T-helper 9 cell (primary cell): ENCODE results near the gene PGAP2.
A peak's percentile ranks its signal among the peaks of the same experiment; 100 is the strongest.
"Not testable (repeated sequence)": the region's sequence is repeated elsewhere in the genome, so short reads cannot be mapped to it uniquely, and the experiment has no call there.

ENCODE experiments used
- DNase-seq: peaks from one replicate; pipeline ENCODE4 v3.0.0-alpha.2; 2020
- total RNA-seq, 2 donors: gene quantifications; one replicate each; lab custom pipeline; 2026; lab: John Stamatoyannopoulos, UW

PGAP2 gene
- total RNA-seq: 11.3 to 11.9 reads per million in 2 donors

DNA sequence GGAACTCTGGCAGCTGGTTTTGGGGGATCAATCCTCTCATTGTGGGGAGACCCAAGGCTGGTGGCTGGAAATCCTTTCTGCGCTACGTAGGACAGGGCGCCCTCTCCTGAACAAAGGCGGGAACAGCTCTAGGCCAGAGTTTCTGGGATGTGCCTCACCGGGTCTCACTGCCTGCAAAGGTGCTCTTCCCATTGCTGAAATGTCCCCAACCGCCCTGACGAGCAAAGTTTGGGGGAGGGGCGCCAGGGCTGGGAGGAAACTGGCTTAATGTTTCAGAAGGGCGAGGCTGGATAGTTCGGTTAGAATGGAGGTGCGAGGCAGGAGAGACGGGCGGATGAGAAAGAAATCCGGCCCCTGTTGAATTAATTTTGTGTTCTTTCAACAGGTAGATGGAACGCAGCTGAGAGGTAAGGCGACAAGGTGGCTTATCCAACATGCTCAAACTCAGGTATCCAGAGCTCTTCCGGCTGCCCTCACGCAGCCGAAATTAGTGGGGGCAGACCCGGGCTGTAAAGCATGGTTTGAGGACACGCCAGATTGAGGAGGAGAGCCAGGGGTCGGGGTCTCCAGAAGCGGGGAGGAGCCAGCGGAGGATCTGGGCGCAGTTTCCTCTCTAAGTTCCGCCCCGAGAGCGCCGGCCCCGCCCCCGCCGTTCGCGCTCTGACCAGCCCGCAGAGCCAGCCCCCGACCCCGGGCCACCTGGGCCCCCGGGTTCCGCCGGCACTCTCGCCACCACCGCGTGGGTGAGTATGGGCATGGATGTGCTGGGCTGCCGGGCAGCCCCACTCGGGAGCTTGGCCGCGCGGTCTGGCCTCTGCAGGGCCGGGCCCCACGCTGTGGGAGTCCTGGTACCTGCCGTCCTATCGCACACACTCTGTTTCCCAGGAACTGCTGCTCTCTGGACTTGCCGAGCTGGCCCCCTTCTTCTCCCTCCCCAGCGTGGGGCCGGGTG is at the start of gene PGAP2:
PGAP2 (plus strand) TSS at position 652 of the 952 bp plus-strand sequence. CDS start 2,700 bp downstream, outside the sequence.
- peak; percentile 56 for DNase-seq

DNA sequence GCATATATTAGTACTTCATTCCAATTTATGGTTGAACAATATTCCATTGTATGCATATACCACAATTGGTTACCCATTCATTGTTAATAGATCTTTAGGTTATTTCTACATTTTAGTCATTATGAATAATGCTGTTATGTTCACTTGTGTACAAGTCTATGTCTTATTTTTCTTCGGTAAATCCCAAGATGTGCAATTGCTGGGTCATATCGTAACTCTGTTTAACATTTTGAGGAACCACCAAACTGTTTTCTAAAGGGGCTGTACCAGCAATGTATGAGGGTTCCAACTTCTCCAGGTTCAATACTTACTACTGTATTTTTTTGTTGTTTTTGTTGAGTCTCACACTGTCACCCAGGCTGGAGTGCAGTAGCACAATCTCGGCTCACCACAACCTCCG is 44.1 kb upstream of the PGAP2 start:
- DNase-seq: no peak

DNA sequence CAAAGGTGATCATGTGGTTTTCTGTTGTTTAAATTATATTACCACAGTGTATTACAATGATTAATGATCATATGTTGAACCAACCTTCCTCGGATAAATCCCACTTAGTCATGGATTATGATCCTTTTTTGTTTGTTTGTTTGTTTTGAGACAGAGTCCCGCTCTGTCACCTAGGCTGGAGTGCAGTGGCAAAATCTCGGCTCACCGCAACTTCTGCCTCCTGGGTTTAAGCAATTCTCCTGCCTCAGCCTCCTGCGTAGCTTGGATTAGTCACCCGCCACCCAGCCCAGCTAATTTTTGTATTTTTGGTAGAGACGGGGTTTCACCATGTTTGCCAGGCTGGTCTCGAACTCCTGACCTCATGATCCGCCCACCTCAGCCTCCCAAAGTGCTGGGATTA is 41.5 kb upstream of the PGAP2 start:
- DNase-seq: not testable (repeated sequence)

- DNase-seq: no peak
Observed at GRCh38 chr11:3767536-3767935, 40.8 kb upstream of the PGAP2 start.

DNA sequence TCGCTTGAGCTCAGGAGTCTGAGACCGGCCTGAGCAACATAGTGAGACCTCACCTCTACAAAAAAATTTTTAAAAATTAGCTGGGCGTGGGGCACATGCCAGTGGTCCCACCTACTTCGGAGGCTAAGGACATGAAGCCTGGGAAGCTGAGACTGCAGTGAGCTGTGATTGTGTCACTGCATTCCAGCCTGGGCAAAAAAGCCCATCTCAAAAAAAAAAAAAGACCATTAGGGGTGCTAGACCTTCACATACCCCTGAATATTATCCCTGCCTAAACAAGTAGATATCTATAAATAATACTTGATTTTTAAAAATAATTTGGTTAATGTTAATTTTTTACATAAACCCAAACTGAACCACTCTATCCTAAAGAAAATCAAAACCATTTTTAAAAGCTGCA is 35.2 kb upstream of the PGAP2 start:
- no peak for DNase-seq

GRCh38 chr11:3775736-3776406 is 32.5 kb upstream of the PGAP2 start:
- no peak for DNase-seq

DNA sequence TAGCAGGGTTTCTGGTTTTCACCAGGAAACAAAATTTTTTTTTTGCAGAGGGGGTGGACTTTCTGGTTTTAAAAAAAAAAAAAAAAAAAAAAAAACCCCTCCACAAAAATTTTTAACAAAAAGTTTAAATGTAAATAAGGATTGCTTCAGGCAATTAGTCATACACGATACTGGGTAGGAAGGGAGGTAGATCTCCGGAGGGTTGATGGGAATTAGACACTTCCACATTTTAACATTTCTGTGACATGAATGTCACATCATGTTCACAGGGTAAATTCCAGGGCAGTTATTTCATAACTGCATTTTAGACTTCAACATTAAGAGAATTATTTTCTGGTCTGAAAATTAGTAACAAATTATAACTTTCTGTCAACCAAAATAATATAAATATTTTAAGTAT is 26.9 kb upstream of the PGAP2 start:
- DNase-seq: no peak

DNA sequence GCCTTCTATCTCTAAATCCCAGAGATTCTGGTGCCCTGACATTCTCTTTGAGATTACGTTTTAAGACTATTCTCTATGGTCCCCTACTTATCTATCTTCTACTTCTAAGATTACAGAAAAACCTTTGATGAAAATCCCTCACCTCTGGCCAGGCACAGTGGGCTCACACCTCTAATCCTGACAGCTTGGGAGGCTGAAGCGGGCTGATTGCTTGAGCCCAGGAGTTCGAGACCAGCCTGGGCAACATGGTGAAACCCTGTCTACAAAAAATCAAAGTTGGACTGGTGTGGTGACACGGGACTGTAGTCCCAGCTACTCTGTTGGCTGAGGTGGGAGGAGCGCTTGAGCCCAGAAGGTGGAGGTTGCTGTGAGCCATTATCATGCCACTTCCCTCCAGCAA is 25.4 kb upstream of the PGAP2 start:
- no peak for DNase-seq

GRCh38 chr11:3783611-3784010 is 24.7 kb upstream of the PGAP2 start:
- no peak for DNase-seq

DNA sequence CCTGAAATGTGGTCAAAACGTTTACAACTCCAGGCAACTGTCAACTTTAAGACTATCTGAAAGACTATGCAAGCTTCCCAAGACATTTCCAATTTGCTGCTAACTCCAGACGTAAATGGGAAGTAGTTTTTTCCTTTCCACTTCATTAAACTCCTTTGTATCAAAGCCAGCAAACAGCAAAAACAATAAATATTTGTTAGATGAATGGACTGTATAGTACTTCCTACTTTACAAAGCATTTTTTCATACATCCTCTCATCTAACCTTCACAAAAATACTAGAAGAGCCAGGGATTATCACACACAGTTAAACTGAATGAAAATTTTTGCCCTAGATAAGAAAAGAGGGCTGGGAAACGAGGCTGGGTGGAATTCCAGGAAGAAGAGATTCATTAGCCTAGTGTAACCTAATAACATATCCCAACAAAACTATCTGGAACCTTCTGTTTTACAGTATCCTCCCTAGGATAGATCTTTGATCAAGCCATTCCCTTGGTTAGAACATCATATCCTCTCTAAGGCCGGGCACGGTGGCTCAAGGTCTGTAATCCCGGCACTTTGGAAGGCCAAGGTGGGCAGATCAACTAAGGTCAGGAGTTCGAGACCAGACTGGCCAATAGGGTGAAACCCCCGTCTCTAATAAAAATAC is 21.5 kb upstream of the PGAP2 start:
- no peak for DNase-seq

DNA sequence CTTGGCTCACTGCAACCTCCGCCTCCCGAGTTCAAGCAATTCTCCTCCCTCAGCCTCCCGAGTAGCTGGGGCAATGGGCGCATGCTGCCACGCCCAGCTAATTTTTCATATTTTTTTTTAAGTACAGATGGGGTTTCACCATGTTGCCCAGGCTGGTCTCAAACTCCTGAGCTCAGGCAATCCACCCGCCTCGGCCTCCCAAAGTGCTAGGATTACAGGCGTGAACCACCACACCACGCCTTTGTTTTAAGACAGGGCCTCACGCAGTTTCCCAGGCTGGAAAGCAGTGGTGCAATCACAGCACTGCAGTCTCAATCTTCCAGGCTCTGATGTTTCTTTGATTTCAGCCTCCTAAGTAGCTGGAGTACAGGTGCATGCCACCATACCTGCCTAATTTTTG is 14.0 kb upstream of the PGAP2 start:
- not testable (repeated sequence) for DNase-seq

DNA sequence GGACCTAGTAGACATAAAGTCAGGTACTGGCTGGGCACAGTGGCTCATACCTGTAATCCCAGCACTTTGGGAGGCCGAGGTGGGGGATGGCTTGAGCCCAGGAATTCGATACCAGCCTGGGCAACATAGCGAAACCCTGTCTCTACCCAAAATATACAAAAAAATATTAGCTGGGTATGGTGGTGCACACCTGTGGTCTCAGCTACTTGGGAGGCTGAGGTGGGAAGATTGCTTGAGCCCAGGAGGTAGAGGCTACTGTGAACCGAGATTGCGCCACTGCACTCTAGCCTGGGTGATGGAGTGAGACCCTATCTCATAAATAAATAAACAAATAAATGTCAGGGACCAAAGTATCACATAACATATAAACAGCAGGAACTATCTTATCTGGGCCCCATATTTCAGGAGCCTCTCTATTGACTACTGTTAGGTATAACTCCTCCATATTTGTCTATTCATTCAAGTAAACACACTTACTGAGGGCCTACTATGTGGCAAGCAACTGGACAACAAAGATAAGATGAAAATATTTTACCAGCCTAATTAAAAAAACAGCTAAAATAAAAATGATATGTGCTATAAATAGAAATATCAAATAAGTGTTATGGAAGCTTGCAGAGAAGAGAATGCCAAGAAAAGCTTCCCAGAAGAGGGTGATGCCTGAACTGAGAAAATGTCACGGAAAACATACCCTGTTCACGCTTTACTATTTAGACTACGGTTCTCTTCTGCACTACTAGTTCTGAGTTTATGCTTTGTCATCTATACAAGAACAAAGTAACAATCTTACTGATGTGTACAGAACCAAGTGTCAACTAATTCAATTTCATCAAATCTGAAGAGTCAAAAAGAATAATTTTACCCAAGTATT is 13.0 kb upstream of the PGAP2 start:
- DNase-seq: no peak

DNA sequence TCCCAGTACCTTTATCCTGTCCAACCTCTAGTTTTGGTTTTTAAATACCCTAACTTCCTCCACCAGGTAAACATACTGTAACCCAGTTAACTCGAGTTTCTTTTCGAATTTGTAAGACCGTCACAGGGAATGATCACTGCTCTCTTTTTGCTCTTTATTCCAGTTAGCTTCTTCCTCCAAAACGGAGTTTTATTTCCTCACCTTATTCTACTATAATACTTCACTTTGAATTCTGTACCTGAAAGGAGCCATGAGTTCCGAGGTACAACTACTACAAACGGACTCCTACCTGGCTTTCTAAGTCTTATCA is 12.4 kb upstream of the PGAP2 start:
- no peak for DNase-seq

DNA sequence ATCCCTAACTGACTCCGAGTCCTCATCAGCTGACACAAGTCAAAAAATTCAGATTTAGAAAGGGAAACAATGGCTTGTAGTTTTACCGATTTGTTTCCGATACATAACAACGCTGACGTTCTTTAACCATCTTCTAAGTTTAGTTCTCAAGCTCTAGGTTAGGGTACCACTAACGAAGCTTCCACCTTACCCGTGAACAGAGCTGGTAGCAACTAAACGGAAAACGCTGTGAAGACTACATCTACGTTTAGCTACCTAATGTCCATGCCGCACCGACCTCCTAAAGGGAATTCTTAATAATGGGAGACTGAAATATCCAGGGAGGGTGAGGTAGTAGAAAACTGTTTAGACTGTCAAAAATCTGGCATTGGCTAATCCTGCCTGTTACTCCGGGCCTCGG is 12.0 kb upstream of the PGAP2 start:
- no peak for DNase-seq

GRCh38 chr11:3796801-3797328 is 11.5 kb upstream of the PGAP2 start:
- no peak for DNase-seq

GRCh38 chr11:3797329-3798090 is 10.8 kb upstream of the PGAP2 start, which contains the start of gene NUP98:
Gene NUP98 (minus strand): TSS chr11:3797554. CDS start chr11:3782117, 15,437 bp downstream.
- DNase-seq: peak; percentile 99

DNA sequence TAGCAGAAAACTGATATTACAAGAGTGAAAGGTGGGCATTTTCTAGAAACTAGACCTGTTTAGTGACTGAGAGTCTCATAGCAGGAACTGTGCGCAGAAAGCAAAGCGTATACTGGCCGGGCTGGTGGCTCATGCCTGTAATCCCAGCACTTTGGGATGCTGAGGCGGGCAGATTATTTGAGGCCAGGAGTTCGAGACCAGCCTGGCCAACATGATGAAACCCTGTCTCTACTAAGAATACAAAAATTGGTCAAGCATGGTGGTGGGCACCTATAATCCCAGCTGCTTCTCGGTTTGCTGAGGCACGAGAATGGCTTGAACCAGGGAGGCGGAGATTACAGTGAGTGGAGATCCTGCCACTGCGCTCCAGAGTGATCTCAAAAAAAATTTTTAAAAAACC is 9.2 kb upstream of the PGAP2 start:
- DNase-seq: no peak

DNA sequence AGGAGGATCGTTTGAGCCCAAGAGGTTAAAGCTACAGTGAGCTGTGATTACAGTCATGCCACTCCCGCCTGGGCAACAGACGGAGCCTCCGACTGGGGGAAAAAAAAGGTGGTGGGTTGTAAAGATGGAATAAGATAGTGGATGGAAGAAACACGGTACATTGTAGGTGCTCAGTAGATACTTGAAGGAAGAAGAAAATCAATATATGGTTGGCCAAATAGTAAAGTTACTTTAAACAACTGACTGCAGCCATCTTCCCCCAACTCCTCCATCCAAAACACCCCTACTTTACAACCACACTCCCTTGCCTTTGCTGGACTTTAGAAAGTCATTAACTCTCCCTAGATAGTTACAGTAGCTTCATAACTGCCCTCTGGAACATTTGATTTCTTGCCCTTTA is 8.5 kb upstream of the PGAP2 start:
- no peak for DNase-seq

- DNase-seq: no peak
Observed at GRCh38 chr11:3802011-3802790, 6.2 kb upstream of the PGAP2 start.

GRCh38 chr11:3803726-3804495 is 4.4 kb upstream of the PGAP2 start:
- DNase-seq: no peak
